Duodenal mucosa (tissue), 2 donors: ENCODE measurements around the gene CDH13.

ENCODE experiments used
- H3K27ac ChIP-seq: one replicate; pipeline ENCODE4 v1.7.0; 2013; ENCODE audit warnings: low read depth, low read length
- H3K27me3 ChIP-seq, 2 donors: one replicate each; pipeline ENCODE4 v1.7.0; 2013; ENCODE audit warnings: low read length in 2 of 2, control low read depth in 1 of 2; ENCODE audit not compliant: insufficient read depth in 2 of 2, control insufficient read depth in 1 of 2
- H3K36me3 ChIP-seq, 2 donors: one replicate each; pipeline ENCODE4 v1.7.0; 2013; ENCODE audit warnings: low read length in 2 of 2, control low read depth in 1 of 2; ENCODE audit not compliant: insufficient read depth in 2 of 2, control insufficient read depth in 1 of 2
- H3K4me1 ChIP-seq, 2 donors: one replicate each; pipeline ENCODE4 v1.7.0; 2013; ENCODE audit warnings: low read length in 2 of 2, control low read depth in 1 of 2; ENCODE audit not compliant: insufficient read depth in 2 of 2, control insufficient read depth in 1 of 2
- H3K4me3 ChIP-seq, 2 donors: one replicate each; pipeline ENCODE4 v1.7.0; 2013; ENCODE audit warnings: low read length in 2 of 2, low read depth in 1 of 2
- H3K9ac ChIP-seq, 2 donors: one replicate each; pipeline ENCODE4 v1.7.0; 2013; ENCODE audit warnings: low read length in 2 of 2, low read depth in 1 of 2
- H3K9me3 ChIP-seq, 2 donors: one replicate each; pipeline ENCODE4 v1.7.0; 2013; ENCODE audit warnings: low read length in 2 of 2, control low read depth in 1 of 2; ENCODE audit not compliant: control insufficient read depth in 1 of 2

CDH13 gene

DNA sequence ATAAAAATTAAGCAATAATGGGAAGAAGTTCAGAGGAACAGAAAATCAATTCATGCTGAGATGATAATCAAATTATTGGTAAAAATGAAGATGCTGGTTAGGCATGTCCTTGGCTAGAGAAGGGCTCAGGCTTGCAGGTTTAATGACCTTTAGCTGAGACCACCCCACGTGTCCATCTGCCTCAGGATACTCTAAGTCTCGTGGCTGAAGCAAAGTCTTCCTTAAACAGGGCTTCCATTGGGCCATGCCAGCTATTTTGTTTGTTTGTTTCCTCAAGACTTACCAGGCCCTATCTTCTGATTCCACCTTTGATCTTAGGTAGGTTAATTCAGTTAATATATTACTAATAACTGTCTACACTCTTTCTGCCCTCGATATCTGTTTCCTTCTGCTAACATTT is 366.0 kb downstream of the CDH13 start:
- no peak overlapping the region for H3K9ac ChIP-seq
- H3K4me3 ChIP-seq: no peak overlapping the region
- H3K36me3 ChIP-seq: no peaks in the 10 kb centered on the region
- no peaks in the 10 kb centered on the region for H3K27me3 ChIP-seq
- H3K4me1 ChIP-seq: peaks cover 29 to 46% of the 10 kb centered on the region in 2 donors
- H3K9me3 ChIP-seq: no peaks in the 10 kb centered on the region
- no peak overlapping the region for H3K27ac ChIP-seq

DNA sequence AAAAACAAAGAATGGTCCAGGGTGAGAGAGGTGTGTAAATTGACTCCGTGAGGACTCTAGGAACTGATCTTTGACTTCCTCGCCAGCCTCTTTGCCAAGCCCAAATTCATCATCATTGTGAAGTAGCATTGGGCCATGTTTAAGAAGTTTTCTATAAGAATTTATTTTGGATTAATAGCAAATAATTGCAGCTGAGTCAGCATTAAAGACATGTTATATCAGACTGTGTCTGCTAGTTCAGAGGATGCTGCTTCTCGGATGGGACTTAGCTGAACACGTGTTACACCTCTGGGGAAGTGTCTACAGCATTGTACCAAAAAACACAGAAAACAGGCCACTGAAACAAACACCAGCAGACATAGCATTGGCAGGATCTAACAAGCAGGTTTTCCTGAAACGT is 366.6 kb downstream of the CDH13 start:
- Histone ChIP-seq H3K27me3 (no peaks in the 10 kb centered on the region), H3K9me3 (no peaks in the 10 kb centered on the region), H3K9ac (no peak overlapping the region), H3K36me3 (no peaks in the 10 kb centered on the region), H3K4me3 (no peak overlapping the region), H3K27ac (no peak overlapping the region), H3K4me1 (peaks cover 29 to 49% of the 10 kb centered on the region in 2 donors)

DNA sequence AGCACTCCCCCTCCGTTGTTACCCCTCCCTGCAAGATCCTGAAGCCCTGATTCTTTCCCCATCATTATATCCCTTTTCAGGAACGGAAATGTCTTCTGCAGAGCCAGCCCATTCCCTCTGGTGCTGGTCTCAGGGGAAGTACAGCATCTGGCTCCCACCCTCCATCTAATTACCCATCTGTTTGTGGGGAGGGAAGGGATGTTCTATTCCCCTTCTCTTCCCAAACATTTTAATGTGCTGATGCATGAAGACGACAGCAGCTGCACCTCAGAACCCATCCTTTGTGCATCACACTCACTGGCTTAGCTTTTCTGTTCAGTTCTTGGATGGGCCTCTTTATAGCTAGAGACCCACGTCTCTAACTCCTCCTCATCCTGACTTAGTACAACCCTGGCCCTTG is 367.2 kb downstream of the CDH13 start:
- no peak overlapping the region for H3K9ac ChIP-seq
- H3K9me3 ChIP-seq: no peaks in the 10 kb centered on the region
- H3K4me3 ChIP-seq: no peak overlapping the region
- peaks cover 33 to 53% of the 10 kb centered on the region in 2 donors for H3K4me1 ChIP-seq
- H3K36me3 ChIP-seq: no peaks in the 10 kb centered on the region
- no peak overlapping the region for H3K27ac ChIP-seq
- H3K27me3 ChIP-seq: no peaks in the 10 kb centered on the region

DNA sequence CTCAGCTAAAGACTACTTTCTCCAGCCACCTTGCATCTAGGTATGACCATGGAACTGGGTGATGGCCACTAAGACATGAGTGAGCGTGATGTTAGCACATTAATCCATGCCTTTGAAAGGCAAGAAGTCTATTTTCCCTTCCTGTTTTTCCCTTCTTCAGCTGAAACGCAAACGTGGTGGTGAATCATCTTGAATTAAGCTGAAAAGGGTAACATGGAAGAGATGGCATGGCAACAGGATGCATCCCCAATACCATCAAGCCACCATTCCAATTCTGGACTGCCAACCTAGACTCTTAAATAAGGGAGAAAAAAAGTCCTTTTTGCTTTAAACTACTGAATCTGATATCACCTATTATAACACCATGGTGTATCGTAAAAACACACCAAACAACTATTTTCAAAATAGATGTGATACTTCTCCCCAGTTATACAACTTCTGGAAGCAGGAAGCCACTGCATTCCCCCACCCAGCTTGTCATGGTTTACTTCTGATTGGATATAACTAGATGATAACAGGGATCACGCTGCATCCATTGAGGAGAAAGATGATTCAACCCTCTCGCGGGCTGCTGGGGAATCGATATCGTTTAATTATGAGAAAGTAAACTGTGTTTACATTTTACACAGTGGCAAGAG is 368.6 kb downstream of the CDH13 start:
- no peak overlapping the region for H3K9ac ChIP-seq
- no peaks in the 10 kb centered on the region for H3K36me3 ChIP-seq
- peaks cover 33 to 58% of the 10 kb centered on the region in 2 donors for H3K4me1 ChIP-seq
- H3K27ac ChIP-seq: no peak overlapping the region
- H3K9me3 ChIP-seq: no peaks in the 10 kb centered on the region
- peak overlapping the region; percentile 9 to 24 for H3K4me3 ChIP-seq
- H3K27me3 ChIP-seq: no peaks in the 10 kb centered on the region

DNA sequence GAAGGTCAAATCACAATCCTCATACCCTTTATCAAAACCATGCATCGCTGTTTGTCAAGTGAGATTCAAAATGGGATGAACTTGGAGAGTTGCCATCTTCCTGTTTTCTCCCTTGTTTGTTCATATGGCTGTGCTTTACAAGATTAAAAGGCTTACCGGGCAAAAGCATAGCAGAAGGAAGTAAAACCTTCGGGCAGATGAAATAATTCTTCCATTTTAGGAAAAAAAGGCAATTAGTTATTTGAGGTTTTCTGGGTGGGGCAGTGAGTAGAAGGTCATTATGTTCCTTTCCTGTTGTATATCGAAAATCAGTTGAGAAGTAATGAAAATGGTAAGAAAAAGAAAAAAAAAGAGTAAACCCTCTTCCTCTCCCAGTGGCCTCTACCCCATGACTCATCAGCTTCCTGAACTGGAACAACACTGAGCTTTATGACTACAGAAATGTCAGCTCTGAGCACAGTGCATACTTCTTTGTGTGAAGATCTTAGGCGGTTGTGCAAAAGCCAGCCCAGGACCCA is 369.2 kb downstream of the CDH13 start:
- Histone ChIP-seq H3K4me3 (peak overlapping the region; percentile 9 to 24), H3K27me3 (no peaks in the 10 kb centered on the region), H3K9me3 (no peaks in the 10 kb centered on the region), H3K4me1 (peaks cover 30 to 54% of the 10 kb centered on the region in 2 donors), H3K9ac (no peak overlapping the region), H3K36me3 (no peaks in the 10 kb centered on the region), H3K27ac (no peak overlapping the region)

DNA sequence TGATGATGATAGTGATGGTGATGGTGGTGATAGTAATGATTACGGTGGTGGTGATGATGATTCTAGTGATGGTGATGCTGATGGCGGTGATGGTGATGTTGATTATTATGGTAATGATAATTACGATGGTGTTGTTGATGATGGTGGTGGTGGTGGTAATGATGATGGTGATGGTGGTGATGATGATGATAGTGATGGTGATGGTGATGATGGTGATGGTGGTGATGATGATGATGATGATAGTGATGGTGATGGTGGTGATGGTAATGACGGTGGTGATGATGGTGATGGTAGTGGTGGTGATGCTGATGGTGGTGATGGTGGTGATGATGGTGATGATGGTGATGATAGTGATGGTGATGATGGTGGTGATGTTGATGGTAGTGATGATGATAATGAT is 370.0 kb downstream of the CDH13 start:
- no peak overlapping the region for H3K27ac ChIP-seq
- H3K4me3 ChIP-seq: no peak overlapping the region
- H3K4me1 ChIP-seq: peaks cover 29 to 46% of the 10 kb centered on the region in 2 donors
- no peak overlapping the region for H3K9ac ChIP-seq
- H3K36me3 ChIP-seq: no peaks in the 10 kb centered on the region
- no peaks in the 10 kb centered on the region for H3K27me3 ChIP-seq
- H3K9me3 ChIP-seq: no peaks in the 10 kb centered on the region

DNA sequence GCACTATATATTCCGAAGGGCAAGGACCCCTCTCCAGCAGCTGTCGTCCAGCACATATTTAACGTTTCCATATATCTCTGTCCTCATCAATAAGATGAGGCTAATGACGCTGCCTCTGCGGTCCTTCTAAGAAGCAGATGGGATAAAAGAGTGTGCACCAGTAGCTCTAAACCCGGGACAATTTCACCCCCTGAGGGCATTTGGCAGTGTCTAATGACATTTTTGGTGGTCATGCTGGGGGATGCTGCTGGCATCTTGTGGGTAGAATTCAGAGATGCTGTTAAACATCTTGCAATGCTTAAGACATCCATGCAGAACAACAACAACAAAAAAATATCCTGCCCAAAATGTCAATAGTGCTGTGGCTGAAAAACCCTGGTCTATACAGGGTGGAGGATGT is 372.9 kb downstream of the CDH13 start:
- H3K27me3 ChIP-seq: no peaks in the 10 kb centered on the region
- H3K4me3 ChIP-seq: no peak overlapping the region
- no peaks in the 10 kb centered on the region for H3K9me3 ChIP-seq
- H3K4me1 ChIP-seq: peaks cover 18 to 31% of the 10 kb centered on the region in 2 donors
- H3K9ac ChIP-seq: no peak overlapping the region
- H3K36me3 ChIP-seq: no peaks in the 10 kb centered on the region
- no peak overlapping the region for H3K27ac ChIP-seq

DNA sequence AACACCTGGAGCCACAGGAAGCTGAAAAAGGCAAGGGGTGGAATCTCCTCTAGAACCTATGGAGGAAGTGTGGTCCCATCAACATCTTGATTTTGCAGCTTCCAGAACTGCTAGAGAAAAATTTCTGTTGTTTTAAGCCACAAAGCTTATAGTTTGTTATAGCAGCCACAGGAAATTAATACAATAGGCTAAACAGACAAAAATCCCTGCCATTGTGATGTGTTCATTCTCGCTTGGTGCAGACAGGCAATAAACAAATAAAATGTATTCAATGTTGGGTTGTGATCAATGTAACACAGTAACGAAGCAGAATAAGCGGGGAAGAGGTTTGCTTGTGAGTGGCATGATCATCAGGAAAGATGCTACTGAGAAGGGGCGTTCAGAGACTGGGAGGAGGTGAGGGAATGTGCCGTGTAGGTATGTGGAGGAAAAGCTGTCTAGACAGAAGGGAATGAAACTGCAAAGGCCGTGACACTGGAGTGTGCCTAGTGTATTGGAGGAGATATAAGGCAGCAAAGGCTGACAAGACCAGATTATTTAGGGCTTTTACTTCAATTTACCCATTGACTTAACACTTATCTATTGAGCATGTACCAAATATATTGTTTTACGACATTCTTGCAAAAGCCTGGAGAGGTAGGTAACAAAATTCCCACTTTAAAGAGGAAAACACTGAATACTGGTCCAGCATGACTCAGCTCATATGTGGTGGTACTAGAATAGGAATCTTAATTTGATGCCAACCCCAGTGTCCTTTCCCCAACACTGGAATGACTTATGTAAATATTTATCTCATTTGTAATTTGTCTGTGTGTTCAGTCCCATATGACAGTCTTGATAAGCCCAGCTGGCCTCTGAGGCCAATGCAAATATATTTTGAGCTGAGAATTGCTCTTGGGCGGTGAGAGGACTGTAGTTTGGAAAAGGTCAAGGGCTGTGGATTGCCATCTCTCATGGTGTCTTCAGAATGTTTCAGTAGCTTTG is 375.9 kb downstream of the CDH13 start:
- H3K27me3 ChIP-seq: no peaks in the 10 kb centered on the region
- no peak overlapping the region for H3K27ac ChIP-seq
- H3K9me3 ChIP-seq: no peaks in the 10 kb centered on the region
- peaks cover 4 to 23% of the 10 kb centered on the region in 2 donors for H3K4me1 ChIP-seq
- no peak overlapping the region for H3K9ac ChIP-seq
- no peak overlapping the region for H3K4me3 ChIP-seq
- H3K36me3 ChIP-seq: no peaks in the 10 kb centered on the region

DNA sequence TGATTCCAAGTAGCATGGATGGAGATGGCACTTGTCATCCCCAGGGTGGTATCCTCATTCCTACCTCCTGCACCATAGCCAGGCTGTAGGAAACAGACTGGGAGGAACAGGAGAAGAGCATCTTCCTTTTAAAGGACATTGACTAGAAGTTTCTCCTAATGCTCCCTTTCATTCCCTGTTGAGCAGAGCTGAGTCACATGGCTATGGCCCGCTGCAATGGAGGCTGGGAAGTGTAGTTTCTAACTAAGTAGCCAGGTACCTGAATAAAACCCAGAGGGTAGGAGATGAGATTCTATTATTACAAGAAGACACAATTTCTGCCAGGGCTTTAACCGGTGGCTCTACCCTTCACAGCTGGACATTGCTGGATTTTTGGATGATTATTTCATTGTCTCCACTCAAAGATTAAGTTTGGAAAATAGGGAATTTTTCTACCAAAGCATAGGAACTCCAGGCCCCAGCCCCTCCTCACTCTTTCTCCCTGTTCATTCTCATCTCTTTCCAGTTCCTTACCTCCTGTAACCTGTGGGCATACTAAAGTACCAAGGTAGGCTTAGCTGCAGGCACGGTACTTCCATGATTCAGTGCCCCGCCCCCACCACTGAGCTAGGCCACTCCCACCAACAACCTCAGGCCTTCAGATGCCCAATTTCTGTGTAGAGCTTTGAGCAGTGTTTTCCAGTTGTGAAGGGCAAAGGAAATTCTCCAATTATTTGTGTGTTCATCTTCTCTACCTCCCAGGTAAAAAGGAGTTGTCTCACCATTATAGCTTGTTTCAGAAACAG is 378.3 kb downstream of the CDH13 start:
- no peak overlapping the region for H3K9ac ChIP-seq
- no peaks in the 10 kb centered on the region for H3K36me3 ChIP-seq
- no peak overlapping the region for H3K4me3 ChIP-seq
- no peaks in the 10 kb centered on the region for H3K27me3 ChIP-seq
- peaks cover 0 to 11% of the 10 kb centered on the region in 2 donors for H3K4me1 ChIP-seq
- H3K27ac ChIP-seq: no peak overlapping the region
- H3K9me3 ChIP-seq: no peaks in the 10 kb centered on the region
